Upper lobe of left lung (tissue), 6 donors: Measurements from ENCODE around the gene TP63. TPM values are rescaled to one million over a fixed set of nuclear protein-coding genes. Genes with fewer than 3 reads are reported as not detected.

Experiments used
- ATAC-seq, 2 donors: fragments of 200-7000 bp; cut with Tn5 transposase; one replicate each; pipeline ENCODE4 v1.9.1; 2022; ENCODE audit warnings: mild to moderate bottlenecking in 2 of 2, moderate library complexity in 2 of 2; ENCODE audit not compliant: low FRiP score in 2 of 2
- DNase-seq, 2 donors: peaks; one replicate each; pipeline ENCODE4 v3.0.0-alpha.2; 2019 to 2020
- H3K27ac ChIP-seq, 4 donors: fragments of 200-600 bp; sonication (generic); one replicate each; pipeline ENCODE4 v1.5.1; 2016 to 2019
- H3K27me3 ChIP-seq, 4 donors: fragments of 200-600 bp; sonication (generic); one replicate each; pipeline ENCODE4 v1.5.1; 2017 to 2019
- H3K36me3 ChIP-seq, 4 donors: fragments of 200-600 bp; sonication (generic); one replicate each; pipeline ENCODE4 v1.5.1; 2016 to 2019
- H3K4me1 ChIP-seq, 4 donors: fragments of 200-600 bp; sonication (generic); one replicate each; pipeline ENCODE4 v1.5.1; 2018 to 2019
- H3K4me3 ChIP-seq, 4 donors: fragments of 200-600 bp; sonication (generic); one replicate each; pipeline ENCODE4 v1.5.1; 2017 to 2019; ENCODE audit warnings: mild to moderate bottlenecking in 2 of 4, moderate library complexity in 1 of 4
- H3K9me3 ChIP-seq, 4 donors: fragments of 200-600 bp; sonication (generic); one replicate each; pipeline ENCODE4 v1.5.1; 2018 to 2019
- EP300 ChIP-seq, 4 donors: sonication (generic); formaldehyde crosslinking; IDR thresholded peaks; one replicate each; pipeline ENCODE4 v1.5.1; 2017; ENCODE audit warnings: antibody characterized with exemption in 4 of 4, control low read depth in 2 of 4
- POLR2A ChIP-seq, 4 donors: fragments of 450-650 bp; IDR thresholded peaks; one replicate each; pipeline ENCODE4 v1.5.1; 2016 to 2017; ENCODE audit warnings: antibody characterized with exemption in 4 of 4, mild to moderate bottlenecking in 2 of 4
- POLR2AphosphoS5 ChIP-seq, 2 donors: sonication (generic); formaldehyde crosslinking; IDR thresholded peaks; one replicate each; pipeline ENCODE4 v1.5.1; 2017; ENCODE audit warnings: antibody characterized with exemption in 2 of 2
- WGBS, 2 donors: methylation state at CpG; one replicate each; pipeline ENCODE4 v1.1.5; 2017 to 2018; 5-methylcytosine and 5-hydroxymethylcytosine counted together
- total RNA-seq, 6 donors: library from RNA; depleted of rRNA in 4 of 6; stranded (reverse); fragments of >200 nt in 4 of 6; gene quantifications; one replicate each; pipeline versions ENCODE4 v1.1.0 to v1.2.1, GENCODE V29; 2016 to 2021
- TF ChIP-seq, protein P1 (sequence below), 6 experiments: fragments of 450-650 bp in 4 of 6; fragments of 200-600 bp in 2 of 6; sonication (generic) in 2 of 6; IDR thresholded peaks; one replicate each; pipeline ENCODE4 v1.5.1; 2016 to 2019; ENCODE audit warnings: antibody characterized with exemption in 6 of 6
- donor health status: DM: no; HTN: no; CAD: no; lungs with moderate emphysema.
- donor health status: DM: no; HTN: yes; CAD: no; lungs with severe emphysema.

TP63 gene
- total RNA-seq, 6 donors from 2014 or later: 1.0 to 8.8 (median 2.8) TPM

- Histone ChIP-seq H3K4me3 (no peak overlapping the region), H3K27ac (no peak overlapping the region), H3K9me3 (no peaks in the 10 kb centered on the region), H3K4me1 (no peaks in the 10 kb centered on the region), H3K27me3 (no peaks in the 10 kb centered on the region), H3K36me3 (no peaks in the 10 kb centered on the region)
- no peak for ATAC-seq
- DNase-seq: no peak
- TF ChIP-seq, protein P1, sequence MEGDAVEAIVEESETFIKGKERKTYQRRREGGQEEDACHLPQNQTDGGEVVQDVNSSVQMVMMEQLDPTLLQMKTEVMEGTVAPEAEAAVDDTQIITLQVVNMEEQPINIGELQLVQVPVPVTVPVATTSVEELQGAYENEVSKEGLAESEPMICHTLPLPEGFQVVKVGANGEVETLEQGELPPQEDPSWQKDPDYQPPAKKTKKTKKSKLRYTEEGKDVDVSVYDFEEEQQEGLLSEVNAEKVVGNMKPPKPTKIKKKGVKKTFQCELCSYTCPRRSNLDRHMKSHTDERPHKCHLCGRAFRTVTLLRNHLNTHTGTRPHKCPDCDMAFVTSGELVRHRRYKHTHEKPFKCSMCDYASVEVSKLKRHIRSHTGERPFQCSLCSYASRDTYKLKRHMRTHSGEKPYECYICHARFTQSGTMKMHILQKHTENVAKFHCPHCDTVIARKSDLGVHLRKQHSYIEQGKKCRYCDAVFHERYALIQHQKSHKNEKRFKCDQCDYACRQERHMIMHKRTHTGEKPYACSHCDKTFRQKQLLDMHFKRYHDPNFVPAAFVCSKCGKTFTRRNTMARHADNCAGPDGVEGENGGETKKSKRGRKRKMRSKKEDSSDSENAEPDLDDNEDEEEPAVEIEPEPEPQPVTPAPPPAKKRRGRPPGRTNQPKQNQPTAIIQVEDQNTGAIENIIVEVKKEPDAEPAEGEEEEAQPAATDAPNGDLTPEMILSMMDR (IDR thresholded peaks at IDR 0.05): no peak
- TF ChIP-seq POLR2A (IDR thresholded peaks at IDR 0.05): no peak
- no peak for TF ChIP-seq EP300 (IDR thresholded peaks at IDR 0.05)
- TF ChIP-seq POLR2AphosphoS5 (IDR thresholded peaks at IDR 0.05): no peak
- WGBS, 2 donors: 77 to 83% methylated on average over 6 of the region's 6 CpGs
These were observed 102.9 kb downstream of the TP63 start for GRCh38 chr3:189734061-189734460.

DNA sequence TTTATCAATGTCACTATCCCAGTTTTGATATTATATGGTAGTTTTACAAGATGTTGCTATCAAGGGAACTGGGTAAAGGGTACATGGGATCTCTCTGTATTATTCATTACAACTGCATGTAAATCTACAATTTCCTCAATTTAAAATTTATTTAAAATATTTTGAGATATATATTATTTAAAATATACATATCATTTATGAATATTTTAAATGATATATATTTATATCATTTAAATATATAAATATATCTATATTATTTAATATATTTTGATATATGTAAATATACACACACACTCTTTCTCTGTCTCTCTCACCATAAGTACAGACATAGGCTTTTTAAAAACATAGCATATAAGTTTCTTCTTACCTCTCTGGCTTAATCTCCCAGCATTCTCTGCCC lies 104.7 kb downstream of the TP63 start:
- Histone ChIP-seq H3K27me3 (no peaks in the 10 kb centered on the region), H3K4me1 (no peaks in the 10 kb centered on the region), H3K9me3 (no peaks in the 10 kb centered on the region), H3K27ac (no peak overlapping the region), H3K36me3 (no peaks in the 10 kb centered on the region), H3K4me3 (no peak overlapping the region)
- no peak for DNase-seq
- TF ChIP-seq, protein P1 (IDR thresholded peaks at IDR 0.05): no peak
- TF ChIP-seq POLR2A (IDR thresholded peaks at IDR 0.05): no peak
- no peak for TF ChIP-seq EP300 (IDR thresholded peaks at IDR 0.05)
- TF ChIP-seq POLR2AphosphoS5 (IDR thresholded peaks at IDR 0.05): no peak
- no peak for ATAC-seq

GRCh38 chr3:189737071-189737470 lies 105.9 kb downstream of the TP63 start:
- Histone ChIP-seq H3K27ac (no peak overlapping the region), H3K4me3 (no peak overlapping the region), H3K9me3 (no peaks in the 10 kb centered on the region), H3K36me3 (no peaks in the 10 kb centered on the region), H3K4me1 (no peaks in the 10 kb centered on the region), H3K27me3 (no peaks in the 10 kb centered on the region)
- DNase-seq: no peak
- WGBS, 2 donors: 89 to 93% methylated on average over 2 of the region's 2 CpGs
- no peak for TF ChIP-seq POLR2A (IDR thresholded peaks at IDR 0.05)
- no peak for TF ChIP-seq EP300 (IDR thresholded peaks at IDR 0.05)
- TF ChIP-seq, protein P1 (IDR thresholded peaks at IDR 0.05): no peak
- TF ChIP-seq POLR2AphosphoS5 (IDR thresholded peaks at IDR 0.05): no peak
- no peak for ATAC-seq

DNA sequence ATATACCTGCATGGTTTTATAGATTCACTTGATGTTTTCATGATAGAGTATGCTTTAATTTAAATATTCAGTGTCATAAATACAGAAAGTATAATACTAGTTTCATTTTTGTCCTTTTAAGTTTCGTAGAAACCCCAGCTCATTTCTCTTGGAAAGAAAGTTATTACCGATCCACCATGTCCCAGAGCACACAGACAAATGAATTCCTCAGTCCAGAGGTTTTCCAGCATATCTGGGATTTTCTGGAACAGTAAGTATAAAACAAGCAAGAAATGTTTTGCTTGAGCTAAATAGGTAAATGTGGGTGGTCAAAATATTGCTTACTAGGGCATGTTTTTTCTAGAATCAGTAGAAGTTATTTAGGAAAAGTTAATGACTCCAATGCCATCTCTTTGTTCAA lies 106.4 kb downstream of the TP63 start:
- no peak overlapping the region for H3K27ac ChIP-seq
- ATAC-seq: no peak

GRCh38 chr3:189739378-189739777 lies 108.2 kb downstream of the TP63 start:
- H3K36me3 ChIP-seq: no peaks in the 10 kb centered on the region
- H3K27me3 ChIP-seq: no peaks in the 10 kb centered on the region
- ATAC-seq (no peak), DNase-seq (no peak)
- H3K27ac ChIP-seq: no peak overlapping the region
- WGBS, 2 donors: 61 to 69% methylated on average over 1 of the region's 1 CpG
- no peak for TF ChIP-seq POLR2A (IDR thresholded peaks at IDR 0.05)
- TF ChIP-seq POLR2AphosphoS5 (IDR thresholded peaks at IDR 0.05): no peak
- no peak overlapping the region for H3K4me3 ChIP-seq
- no peaks in the 10 kb centered on the region for H3K4me1 ChIP-seq
- no peaks in the 10 kb centered on the region for H3K9me3 ChIP-seq

More for the DNA sequence above, 106.4 kb downstream of the TP63 start:
- TF ChIP-seq POLR2A (IDR thresholded peaks at IDR 0.05) (no peak), POLR2AphosphoS5 (IDR thresholded peaks at IDR 0.05) (no peak)
- H3K36me3 ChIP-seq: no peaks in the 10 kb centered on the region
- no peaks in the 10 kb centered on the region for H3K9me3 ChIP-seq
- no peak overlapping the region for H3K4me3 ChIP-seq
- no peak for DNase-seq
- no peaks in the 10 kb centered on the region for H3K4me1 ChIP-seq
- no peaks in the 10 kb centered on the region for H3K27me3 ChIP-seq
- WGBS, 2 donors: 94 to 97% methylated on average over 2 of the region's 2 CpGs

- H3K27me3 ChIP-seq: no peaks in the 10 kb centered on the region
- no peaks in the 10 kb centered on the region for H3K4me1 ChIP-seq
- H3K36me3 ChIP-seq: no peaks in the 10 kb centered on the region
- no peak overlapping the region for H3K4me3 ChIP-seq
- no peak for DNase-seq
- TF ChIP-seq POLR2AphosphoS5 (IDR thresholded peaks at IDR 0.05): no peak
- TF ChIP-seq, protein P1 (IDR thresholded peaks at IDR 0.05): no peak
- no peak for TF ChIP-seq POLR2A (IDR thresholded peaks at IDR 0.05)
- no peak for TF ChIP-seq EP300 (IDR thresholded peaks at IDR 0.05)
- no peak overlapping the region for H3K27ac ChIP-seq
- H3K9me3 ChIP-seq: peaks cover 0 to 6% (median 2%) of the 10 kb centered on the region in 4 donors
- 85 to 91% methylated on average over 2 of the region's 2 CpGs for WGBS, 2 donors
- no peak for ATAC-seq
These were observed 109.0 kb downstream of the TP63 start for GRCh38 chr3:189740156-189740555.
